Measurements from ENCODE around the gene ITGB7. TPM values are rescaled to one million over a fixed set of nuclear protein-coding genes. Genes with fewer than 3 reads are reported as not detected.
"Not testable (repeated sequence)": the region's sequence is repeated elsewhere in the genome, so short reads cannot be mapped to it uniquely, and the experiment has no call there.

ITGB7 gene
- total and polyA plus RNA-seq, 2 donors (not counting 3 experiments of a cell fraction or from before 2014, with no cell fraction given): 0.17 TPM; not detected in 1

GRCh38 chr12:53179687-53180219, 27.3 kb downstream of the ITGB7 start:
- H2AFZ ChIP-seq (ENCODE audit: low read depth, low read length): peak overlapping the region; percentile 71
- FAIRE-seq: no peak
- H3K9me1 ChIP-seq (replicated peaks; ENCODE audit: control insufficient read depth, extremely low read depth, insufficient read depth, low read length): no peaks in the 10 kb centered on the region
- H3K9ac ChIP-seq (replicated peaks; ENCODE audit: extremely low read depth, insufficient read depth, low read length): peak overlapping the region; percentile 80
- no peak for DNase-seq (ENCODE audit: low read depth, low spot score)
- ChIA-PET CTCF (interaction anchor here (1.0 to 5.6 kb wide), 8 partner anchors 10 to 142 kb away, joined by 4 to 36 read pairs (median 13); partner anchors contain the start of gene AAAS), POLR2A (interaction anchor here (0.7 kb wide), 1 partner anchor 114 kb away, joined by 4 read pairs; no protein-coding TSS in a partner anchor)
- H3K27ac ChIP-seq (ENCODE audit: insufficient read depth, low read depth, low read length): peak overlapping the region; percentile 50
- H3K4me2 ChIP-seq (ENCODE audit: insufficient read depth, low read length): peak overlapping the region; percentile 68
- peak overlapping the region; percentile 13 to 91 (median 68) for H3K4me3 ChIP-seq (replicated peaks in 1 of 3; ENCODE audit: insufficient read depth in 1 of 3, low read depth in 1 of 3, low read length in 3 of 3)
- no peaks in the 10 kb centered on the region for H4K20me1 ChIP-seq (replicated peaks; ENCODE audit: control insufficient read depth, extremely low read depth, insufficient read depth, low read length)
- TSS peak; percentile 76 for BruUV-seq (replicated peaks)
- peaks cover 20% of the 10 kb centered on the region for H3K79me2 ChIP-seq (ENCODE audit: control insufficient read depth, insufficient read depth, low read length)
- H3K36me3 ChIP-seq (ENCODE audit: control insufficient read depth in 2 of 2, extremely low read depth in 1 of 2, insufficient read depth in 2 of 2, low read length in 2 of 2): peaks cover 5 to 6% of the 10 kb centered on the region in 2 experiments
- no peaks in the 10 kb centered on the region for H3K9me3 ChIP-seq (replicated peaks; ENCODE audit: control insufficient read depth, insufficient read depth, low read length)
- intact Hi-C loops (cut with micrococcal nuclease): loop anchor here (1.0 to 2.0 kb wide), 3 partner anchors 21 to 101 kb away; partner anchors contain the start of gene SPRYD3
- no peak for TF ChIP-seq EZH2 (IDR thresholded peaks at IDR 0.05; ENCODE audit: borderline replicate concordance, low read depth, low read length, severe bottlenecking)
- no peak for TF ChIP-seq CTCF (IDR thresholded peaks at IDR 0.05; ENCODE audit: extremely low read depth in 1 of 2, insufficient read depth in 1 of 2, low read depth in 1 of 2, low read length in 2 of 2)
- no peak for TF ChIP-seq MYC (IDR thresholded peaks at IDR 0.05; ENCODE audit: low read depth, low read length)
- TF ChIP-seq JUN (IDR thresholded peaks at IDR 0.05; ENCODE audit: borderline replicate concordance, insufficient read depth, insufficient read length, low read depth): no peak
- TF ChIP-seq POLR2A (IDR thresholded peaks at IDR 0.05; ENCODE audit: low read depth, low read length): no peak
- no peak for TF ChIP-seq MAX (IDR thresholded peaks at IDR 0.05; ENCODE audit: insufficient read depth, insufficient read length)
- no peak for TF ChIP-seq GATA2 (IDR thresholded peaks at IDR 0.05; ENCODE audit: insufficient read depth, insufficient read length, low read depth, low read length)
- no peak for TF ChIP-seq FOS (IDR thresholded peaks at IDR 0.05; ENCODE audit: borderline replicate concordance, insufficient read depth, low read length)
- dilution Hi-C loops (cut with MboI; ENCODE audit: extremely low pct_ligation_motif_present, low sequenced_read_pairs): loop anchor here (10.0 kb wide), 1 partner anchor 45 kb away; no protein-coding TSS in a partner anchor
- H3K27me3 ChIP-seq (ENCODE audit: control insufficient read depth in 2 of 2, insufficient read depth in 2 of 2, low read length in 2 of 2): no peaks in the 10 kb centered on the region
- H3K4me1 ChIP-seq (ENCODE audit: control insufficient read depth, extremely low read depth, insufficient read depth, low read length): peaks cover 22% of the 10 kb centered on the region

- H3K4me2 ChIP-seq (ENCODE audit: insufficient read depth, low read length); H3K27me3 ChIP-seq (ENCODE audit: control insufficient read depth in 2 of 2, insufficient read depth in 2 of 2, low read length in 2 of 2); H2AFZ ChIP-seq (ENCODE audit: low read depth, low read length); H3K36me3 ChIP-seq (ENCODE audit: control insufficient read depth in 2 of 2, extremely low read depth in 1 of 2, insufficient read depth in 2 of 2, low read length in 2 of 2); DNase-seq (ENCODE audit: low read depth, low spot score); BruUV-seq (replicated peaks); FAIRE-seq; H3K9me1 ChIP-seq (replicated peaks; ENCODE audit: control insufficient read depth, extremely low read depth, insufficient read depth, low read length); H3K27ac ChIP-seq (ENCODE audit: insufficient read depth, low read depth, low read length); H3K9ac ChIP-seq (replicated peaks; ENCODE audit: extremely low read depth, insufficient read depth, low read length); dilution Hi-C loops (cut with MboI; ENCODE audit: extremely low pct_ligation_motif_present, low sequenced_read_pairs); CTCF ChIA-PET; H3K9me3 ChIP-seq (replicated peaks; ENCODE audit: control insufficient read depth, insufficient read depth, low read length); H3K4me3 ChIP-seq (replicated peaks in 1 of 3; ENCODE audit: insufficient read depth in 1 of 3, low read depth in 1 of 3, low read length in 3 of 3); H4K20me1 ChIP-seq (replicated peaks; ENCODE audit: control insufficient read depth, extremely low read depth, insufficient read depth, low read length); intact Hi-C loops (cut with micrococcal nuclease): not testable (repeated sequence)
- Histone ChIP-seq H3K79me2 (ENCODE audit: control insufficient read depth, insufficient read depth, low read length) (peaks cover 19% of the 10 kb centered on the region), H3K4me1 (ENCODE audit: control insufficient read depth, extremely low read depth, insufficient read depth, low read length) (peaks cover 22% of the 10 kb centered on the region)
- POLR2A ChIA-PET: interaction anchor here (0.7 kb wide), 1 partner anchor 113 kb away, joined by 4 read pairs; no protein-coding TSS in a partner anchor
These were observed 28.2 kb downstream of the ITGB7 start for GRCh38 chr12:53178803-53179202.

- POLR2A ChIA-PET: interaction anchor here (0.5 kb wide), 1 partner anchor 83 kb away, joined by 3 read pairs; no protein-coding TSS in a partner anchor
- H3K36me3 ChIP-seq (ENCODE audit: control insufficient read depth in 2 of 2, extremely low read depth in 1 of 2, insufficient read depth in 2 of 2, low read length in 2 of 2); DNase-seq (ENCODE audit: low read depth, low spot score); H4K20me1 ChIP-seq (replicated peaks; ENCODE audit: control insufficient read depth, extremely low read depth, insufficient read depth, low read length); BruUV-seq (replicated peaks); H2AFZ ChIP-seq (ENCODE audit: low read depth, low read length); H3K4me3 ChIP-seq (replicated peaks in 1 of 3; ENCODE audit: insufficient read depth in 1 of 3, low read depth in 1 of 3, low read length in 3 of 3); dilution Hi-C loops (cut with MboI; ENCODE audit: extremely low pct_ligation_motif_present, low sequenced_read_pairs); H3K4me2 ChIP-seq (ENCODE audit: insufficient read depth, low read length); H3K27me3 ChIP-seq (ENCODE audit: control insufficient read depth in 2 of 2, insufficient read depth in 2 of 2, low read length in 2 of 2); FAIRE-seq; H3K9me3 ChIP-seq (replicated peaks; ENCODE audit: control insufficient read depth, insufficient read depth, low read length); H3K9ac ChIP-seq (replicated peaks; ENCODE audit: extremely low read depth, insufficient read depth, low read length); H3K9me1 ChIP-seq (replicated peaks; ENCODE audit: control insufficient read depth, extremely low read depth, insufficient read depth, low read length); intact Hi-C loops (cut with micrococcal nuclease); H3K27ac ChIP-seq (ENCODE audit: insufficient read depth, low read depth, low read length): not testable (repeated sequence)
- CTCF ChIA-PET: interaction anchor here (1.0 to 2.5 kb wide), 4 partner anchors 20 to 112 kb away, joined by 3 to 10 read pairs (median 4); no protein-coding TSS in a partner anchor
- Histone ChIP-seq H3K79me2 (ENCODE audit: control insufficient read depth, insufficient read depth, low read length) (peaks cover 11% of the 10 kb centered on the region), H3K4me1 (ENCODE audit: control insufficient read depth, extremely low read depth, insufficient read depth, low read length) (peaks cover 15% of the 10 kb centered on the region)
These were observed 29.6 kb downstream of the ITGB7 start for GRCh38 chr12:53177447-53177846.

Data from endothelial cell of umbilical vein (primary cell).